CD4-positive, alpha-beta T cell treated with Interleukin-17A for 4 hours (primary cell): ENCODE results near the gene BMF.
A peak's percentile ranks its signal among the peaks of the same experiment; 100 is the strongest.

Experiments used
- DNase-seq: peaks from one replicate; pipeline ENCODE4 v3.0.0-alpha.2; 2020; ENCODE audit warnings: mixed read lengths

The BMF gene

GRCh38 chr15:40064231-40064894 is 44.3 kb downstream of the BMF start:
- peak; percentile 35 for DNase-seq

GRCh38 chr15:40063563-40064011 is 45.1 kb downstream of the BMF start:
- no peak for DNase-seq

DNA sequence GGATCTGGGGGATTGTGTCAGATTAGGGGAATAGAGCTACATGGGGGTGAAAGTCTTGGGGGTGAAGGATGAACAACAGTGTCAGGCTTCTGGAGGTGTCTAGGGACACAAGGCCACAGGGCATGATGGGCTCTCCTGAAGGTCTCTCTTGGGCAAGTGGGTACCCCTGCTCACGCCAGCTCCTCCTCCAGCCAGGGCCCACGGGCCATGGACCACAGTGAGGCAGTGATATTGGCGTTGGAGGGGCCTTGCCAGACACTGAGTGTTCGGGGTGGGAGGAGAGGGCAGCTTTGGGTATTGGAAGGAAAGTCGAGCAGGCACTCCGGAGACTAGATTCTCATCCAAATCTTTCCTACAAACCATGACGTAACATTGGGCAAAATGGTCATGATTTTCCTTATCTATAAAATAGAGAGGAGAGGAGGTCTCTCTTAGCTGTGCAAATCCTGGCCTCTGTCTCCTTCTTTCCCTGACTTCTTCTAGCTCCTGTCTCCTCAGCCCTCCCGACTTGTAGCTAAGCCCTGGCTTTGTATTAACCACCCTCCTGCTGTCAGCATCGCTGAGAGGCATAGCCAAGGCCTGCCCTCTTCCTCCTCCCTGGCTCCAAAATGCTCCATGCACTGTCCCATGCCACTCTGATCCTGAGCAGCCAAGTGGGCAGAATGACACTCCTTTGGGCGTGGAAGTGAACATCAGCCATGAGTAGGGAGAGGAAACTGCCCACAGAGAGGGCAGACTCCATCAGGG is 45.7 kb downstream of the BMF start:
- DNase-seq = no peak

DNA sequence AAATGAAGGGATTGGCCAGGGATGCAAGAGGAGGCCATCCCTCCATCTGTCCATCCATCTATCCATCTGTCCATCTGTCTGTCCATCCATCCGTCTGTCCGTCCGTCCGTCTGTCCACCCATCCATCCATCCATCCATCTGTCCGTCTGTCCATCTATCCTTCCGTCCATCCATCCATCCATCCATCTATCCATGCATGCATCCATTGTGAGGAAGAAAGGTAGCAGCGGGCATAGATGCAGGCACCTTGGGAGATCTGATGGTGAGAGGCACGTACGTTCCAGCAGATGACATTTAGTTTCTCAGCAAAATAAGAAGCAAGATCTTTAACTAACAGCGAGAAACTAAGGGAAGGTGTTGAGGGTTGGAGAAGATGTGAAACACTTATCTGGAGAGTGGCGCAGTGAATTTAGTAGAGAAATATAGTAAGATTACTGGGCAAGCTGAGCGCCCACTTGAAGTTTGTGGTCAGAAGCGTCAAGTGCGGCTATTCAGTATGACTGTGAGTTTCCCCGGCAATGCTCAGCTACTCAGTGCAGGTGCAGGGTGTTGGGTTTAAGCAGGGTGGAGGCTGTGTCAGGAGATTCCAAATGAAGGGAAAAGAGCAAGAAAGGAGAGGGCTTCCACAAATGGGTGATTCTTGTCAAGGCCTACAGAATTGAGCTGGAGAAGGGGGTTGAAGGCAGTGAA is 47.3 kb downstream of the BMF start:
- no peak for DNase-seq

DNA sequence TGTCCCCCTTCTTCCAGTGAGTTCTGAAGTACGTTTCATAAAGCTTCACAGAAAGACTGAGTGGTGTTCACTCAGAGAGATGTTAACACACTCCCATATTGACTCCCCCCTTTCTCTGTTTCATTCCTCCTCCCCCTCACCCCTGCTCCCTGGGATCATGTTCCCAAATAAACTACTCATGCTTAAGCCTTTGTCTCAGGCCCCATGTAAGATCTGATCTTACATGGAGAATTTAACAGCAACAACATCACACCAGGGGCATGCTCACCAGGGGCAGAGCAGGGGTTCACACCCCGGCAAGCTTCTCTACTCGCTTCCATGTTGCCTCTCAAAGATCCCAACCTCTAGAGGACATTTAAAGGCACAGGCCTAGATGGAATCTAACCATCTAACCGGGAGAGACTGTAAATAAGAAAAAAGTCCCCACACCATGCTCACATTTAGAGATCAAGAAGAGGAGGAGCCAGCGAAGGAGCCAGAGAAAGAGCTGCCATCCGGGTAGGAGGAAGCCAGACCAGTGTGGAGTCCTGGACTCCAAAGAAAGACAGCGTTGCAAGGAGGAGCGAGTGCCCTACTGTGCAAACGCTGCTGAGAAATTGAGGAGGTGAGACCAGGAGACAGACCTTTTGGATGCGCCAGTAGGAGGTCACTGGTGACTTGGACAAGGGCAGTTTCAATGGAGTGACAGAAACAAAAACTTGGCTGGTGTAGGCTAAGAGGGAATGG is 48.3 kb downstream of the BMF start:
- DNase-seq = no peak

- no peak for DNase-seq
Observed at GRCh38 chr15:40059821-40060220, 48.9 kb downstream of the BMF start.

DNA sequence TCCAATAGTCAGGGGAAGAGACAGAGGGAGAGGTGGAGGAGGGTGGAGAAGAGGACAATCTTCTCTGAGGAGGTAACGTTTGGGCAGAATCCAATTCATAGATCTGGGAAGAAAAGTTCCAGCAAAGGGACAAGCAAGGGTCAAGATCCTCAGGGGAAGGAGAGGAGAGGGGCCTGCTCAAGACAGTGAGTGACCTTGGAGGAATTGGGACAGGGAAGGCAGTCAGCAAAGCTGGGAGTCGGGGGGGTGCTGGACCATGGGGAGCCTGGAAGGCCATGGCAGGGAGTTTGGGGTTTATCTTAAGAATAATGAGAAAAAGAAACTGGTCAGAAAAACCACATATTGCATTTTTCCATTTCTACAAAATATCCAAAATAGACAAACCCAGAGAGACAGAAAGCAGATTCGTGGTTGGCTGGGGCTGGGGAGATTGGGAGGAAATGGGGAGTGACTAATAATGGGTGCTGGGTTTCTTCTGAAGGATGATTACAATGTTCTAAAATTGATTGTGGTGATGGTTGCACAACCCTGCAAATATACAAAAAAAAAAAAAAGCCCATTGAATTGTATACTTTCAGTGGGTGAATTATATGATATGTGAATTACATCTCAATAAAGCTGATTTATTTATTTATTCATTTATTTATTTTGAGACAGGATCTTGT is 50.1 kb downstream of the BMF start:
- no peak for DNase-seq

GRCh38 chr15:40055576-40056293 is 52.9 kb downstream of the BMF start:
- peak; percentile 44 for DNase-seq

- peak; percentile 64 for DNase-seq
Observed at GRCh38 chr15:40054855-40055575, 53.7 kb downstream of the BMF start.

DNA sequence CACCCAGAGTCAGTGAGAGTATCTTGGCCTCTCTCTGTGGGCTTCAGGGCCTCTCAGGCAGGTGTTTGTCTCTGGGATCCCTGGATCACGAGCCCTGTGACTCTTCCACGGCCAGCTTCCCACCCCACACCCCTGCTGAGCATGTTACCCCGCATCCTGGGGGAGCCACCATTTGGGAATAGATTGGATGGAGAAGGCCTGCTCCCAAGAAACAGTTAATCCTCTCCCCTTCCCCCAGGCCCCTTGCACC is 54.1 kb downstream of the BMF start:
- DNase-seq = no peak

DNA sequence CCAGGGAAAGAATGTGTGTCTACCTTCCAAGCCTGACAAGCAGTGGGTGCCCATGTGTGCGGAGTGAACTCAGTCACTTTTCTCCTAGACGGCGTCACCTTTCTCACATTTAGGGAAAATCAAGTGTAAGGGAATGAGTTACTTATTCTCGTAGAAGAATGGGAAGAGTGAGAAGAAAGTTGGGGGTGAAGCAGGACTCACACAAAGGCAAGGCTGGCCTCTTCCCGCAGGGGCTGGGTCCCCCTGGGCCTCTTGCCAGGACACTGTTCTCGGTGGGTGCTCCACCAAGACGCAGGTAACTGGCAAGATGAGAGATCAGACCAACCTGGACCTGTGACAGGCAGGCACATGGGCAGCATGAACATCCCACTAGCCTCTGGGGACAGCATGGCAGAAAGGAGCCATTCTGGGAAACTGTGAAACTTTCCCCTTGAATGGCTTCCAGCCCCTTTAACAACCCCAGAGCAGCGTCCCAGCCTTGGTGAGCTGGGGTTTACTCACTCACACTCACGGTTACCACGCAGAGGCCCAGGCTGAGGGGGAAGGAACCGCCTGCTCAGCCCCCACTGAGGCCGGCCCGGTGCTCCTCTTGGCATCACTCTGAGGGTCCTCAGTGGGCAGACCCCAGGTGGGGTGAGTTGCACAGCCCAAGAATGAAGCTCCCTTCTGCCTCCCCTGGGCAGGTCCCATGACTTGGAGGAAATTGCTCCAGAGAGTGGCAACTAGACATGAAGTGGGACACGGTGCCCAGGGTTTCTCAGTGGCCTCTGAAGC is 54.7 kb downstream of the BMF start:
- peak; percentile 48 for DNase-seq

GRCh38 chr15:40053079-40053830 is 55.4 kb downstream of the BMF start:
- no peak for DNase-seq

DNA sequence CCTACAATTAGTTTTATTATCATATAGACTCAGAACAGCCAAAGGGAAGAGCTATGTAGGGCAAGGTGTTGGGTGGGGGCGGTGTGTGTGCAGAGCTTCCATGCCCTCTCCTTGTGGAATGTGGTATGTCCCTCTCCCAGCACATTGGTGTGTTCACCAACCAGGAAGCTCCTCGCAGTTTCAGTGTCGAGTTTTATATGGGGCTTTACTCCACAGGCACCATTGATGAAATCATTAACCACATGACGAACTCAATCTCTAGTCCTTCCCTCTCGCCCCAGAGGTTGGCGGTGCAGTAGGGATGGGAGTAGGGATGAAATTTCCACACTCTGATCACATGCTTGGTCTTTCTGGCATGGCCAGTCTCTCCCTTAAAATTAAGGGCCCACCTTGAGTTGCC is 56.1 kb downstream of the BMF start:
- no peak for DNase-seq

- no peak for DNase-seq
Observed at GRCh38 chr15:40051616-40052415, 56.9 kb downstream of the BMF start.

DNA sequence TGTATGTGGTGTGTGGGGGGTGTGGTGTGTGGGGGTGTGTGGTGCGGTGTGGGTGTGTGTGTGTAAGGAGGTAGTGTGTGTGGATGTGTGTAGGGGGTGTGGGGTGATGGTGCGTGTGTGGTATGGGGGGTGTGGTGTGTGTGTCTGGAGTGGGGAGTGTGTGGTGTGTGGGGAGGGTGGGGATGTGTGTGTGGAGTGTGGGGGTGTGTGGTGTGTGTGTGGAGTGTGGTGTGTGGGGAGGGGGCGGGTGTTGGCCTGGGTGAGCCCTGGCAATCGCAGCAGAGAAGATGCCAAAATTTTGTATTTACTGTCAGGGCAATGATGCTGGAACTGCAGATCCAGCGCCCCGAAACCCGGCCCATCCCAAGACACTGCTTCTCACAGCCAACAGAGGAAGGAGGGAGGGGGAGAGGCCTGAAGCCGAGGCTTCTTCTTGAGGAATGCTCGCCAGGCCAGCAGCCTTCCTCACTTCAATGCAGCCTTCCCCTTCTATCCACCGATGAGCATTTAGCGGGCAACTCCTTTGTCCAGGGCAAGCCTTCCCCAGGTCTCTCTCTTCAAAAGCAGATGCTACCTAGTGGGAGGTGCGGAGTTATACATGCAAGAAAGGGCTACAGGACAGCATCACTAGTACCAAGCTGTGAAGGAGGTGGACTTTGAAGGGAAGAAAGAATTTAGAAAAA is 57.8 kb downstream of the BMF start:
- no peak for DNase-seq

DNA sequence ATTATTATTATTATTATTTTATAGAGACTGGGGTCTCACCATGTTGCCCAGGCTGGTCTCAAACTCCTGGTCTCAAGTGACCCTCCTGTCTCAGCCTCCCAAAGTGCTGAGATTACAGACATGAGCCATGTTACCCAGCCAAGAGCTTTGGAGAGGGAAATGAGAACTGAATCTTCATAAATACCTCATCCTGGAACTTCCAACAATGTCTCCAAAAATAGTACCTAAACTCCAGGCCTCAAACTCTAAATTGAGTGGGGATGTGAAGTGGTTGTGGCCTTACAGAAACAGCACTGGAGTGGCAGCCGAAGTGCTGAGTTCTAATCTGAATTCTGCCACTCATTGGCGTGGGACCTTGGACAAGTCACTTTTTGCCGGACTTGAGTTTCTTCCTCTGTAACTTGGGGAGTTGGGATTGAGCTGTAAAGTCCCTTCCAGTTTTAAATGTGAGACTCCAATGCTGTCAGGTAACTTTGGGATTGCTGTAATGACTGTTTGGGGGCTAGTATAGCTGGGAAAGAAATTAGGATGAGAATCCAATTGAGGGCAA is 59.7 kb downstream of the BMF start:
- DNase-seq = no peak

- peak; percentile 68 for DNase-seq
Observed at GRCh38 chr15:40048211-40048792, 60.4 kb downstream of the BMF start.
